HepG2 (cell line): Measurements from ENCODE around the gene ITGB1. TPM values are rescaled to one million over a fixed set of nuclear protein-coding genes. Genes with fewer than 3 reads are reported as not detected.

Experiments used
- GATAD2A ChIP-seq: IDR thresholded peaks from 2 replicates; pipeline ENCODE4 v1.6.1; 2016
- PCBP2 ChIP-seq: fragments of 200-400 bp; formaldehyde crosslinking; optimal IDR thresholded peaks from 2 replicates; pipeline ENCODE3; 2018; ENCODE audit warnings: low read length, low read depth; ENCODE audit not compliant: poor library complexity, severe bottlenecking
- ZBTB20 ChIP-seq: sonication (generic); formaldehyde crosslinking; IDR thresholded peaks from 2 replicates; pipeline ENCODE4 v1.8.1; 2023; ENCODE audit warnings: missing genetic modification reagents, low read depth, mild to moderate bottlenecking, borderline replicate concordance
- ZC3H4 ChIP-seq: sonication (generic); formaldehyde crosslinking; IDR thresholded peaks from 2 replicates; pipeline ENCODE4 v1.4.0; 2020; ENCODE audit warnings: missing genetic modification reagents, borderline replicate concordance
- ZNF124 ChIP-seq: sonication (generic); formaldehyde crosslinking; IDR thresholded peaks from 2 replicates; pipeline ENCODE4 v1.4.0; 2020; ENCODE audit warnings: missing genetic modification reagents
- ZNF563 ChIP-seq: sonication (generic); formaldehyde crosslinking; IDR thresholded peaks from 2 replicates; pipeline ENCODE4 v1.8.0; 2022; ENCODE audit warnings: mild to moderate bottlenecking, moderate library complexity, missing genetic modification reagents
- ZNF891 ChIP-seq: sonication (generic); formaldehyde crosslinking; IDR thresholded peaks from 2 replicates; pipeline ENCODE4 v1.5.0; 2020; ENCODE audit warnings: mild to moderate bottlenecking, missing genetic modification reagents
- polyA plus RNA-seq, 8 experiments: library from polyadenylated mRNA; depleted of rRNA in 3 of 8; stranded (reverse) in 7 of 8; unstranded in 1 of 8; fragments of >200 nt; fragmentation: Illumina TruSeq in 4 of 8; extraction: Trizol in 4 of 8; gene quantifications; 2 replicates each; pipeline versions ENCODE4 v1.2.1 to v1.2.3, GENCODE V29; 2011 to 2016; ENCODE audit warnings: low read depth in 4 of 8, missing spikeins in 1 of 8, mixed read lengths in 1 of 8; ENCODE audit not compliant: insufficient read depth in 1 of 8
- total RNA-seq, 5 experiments: library from RNA; depleted of rRNA; stranded (reverse); fragments of >200 nt; fragmentation: Illumina TruSeq; extraction: Trizol; gene quantifications; 2 replicates each; pipeline ENCODE4 v1.2.3, GENCODE V29; 2016; ENCODE audit warnings: low read depth in 1 of 5
- TF ChIP-seq, protein P1 (sequence below): sonication (generic); formaldehyde crosslinking; IDR thresholded peaks from 2 replicates; pipeline ENCODE4 v1.4.0; 2020; ENCODE audit warnings: mild to moderate bottlenecking, missing genetic modification reagents
- TF ChIP-seq, protein P2 (sequence below): sonication (generic); IDR thresholded peaks from 2 replicates; pipeline ENCODE4 v1.6.1; 2016; ENCODE audit warnings: low read depth, borderline replicate concordance
- TF ChIP-seq, protein P3 (sequence below): IDR thresholded peaks from 2 replicates; pipeline ENCODE4 v1.6.1; 2018; ENCODE audit warnings: missing genetic modification reagents, mild to moderate bottlenecking, missing compliant biosample characterization
- TF ChIP-seq, protein P4 (sequence below): sonication (generic); formaldehyde crosslinking; IDR thresholded peaks from 2 replicates; pipeline ENCODE4 v1.8.1; 2023; ENCODE audit warnings: mild to moderate bottlenecking, inconsistent platforms, moderate library complexity, missing genetic modification reagents, borderline replicate concordance
- TF ChIP-seq, protein P5 (sequence below): sonication (generic); formaldehyde crosslinking; IDR thresholded peaks from 2 replicates; pipeline ENCODE4 v1.5.0; 2020; ENCODE audit warnings: missing genetic modification reagents
- TF ChIP-seq, protein P6 (sequence below): sonication (generic); formaldehyde crosslinking; IDR thresholded peaks from 2 replicates; pipeline ENCODE4 v1.4.0; 2020; ENCODE audit warnings: missing genetic modification reagents, borderline replicate concordance

ITGB1 gene
- total and polyA plus RNA-seq, 2 of the 13 experiments (the other 11 are each of a cell fraction or from before 2014, with no cell fraction given) = 190 to 204 TPM

DNA sequence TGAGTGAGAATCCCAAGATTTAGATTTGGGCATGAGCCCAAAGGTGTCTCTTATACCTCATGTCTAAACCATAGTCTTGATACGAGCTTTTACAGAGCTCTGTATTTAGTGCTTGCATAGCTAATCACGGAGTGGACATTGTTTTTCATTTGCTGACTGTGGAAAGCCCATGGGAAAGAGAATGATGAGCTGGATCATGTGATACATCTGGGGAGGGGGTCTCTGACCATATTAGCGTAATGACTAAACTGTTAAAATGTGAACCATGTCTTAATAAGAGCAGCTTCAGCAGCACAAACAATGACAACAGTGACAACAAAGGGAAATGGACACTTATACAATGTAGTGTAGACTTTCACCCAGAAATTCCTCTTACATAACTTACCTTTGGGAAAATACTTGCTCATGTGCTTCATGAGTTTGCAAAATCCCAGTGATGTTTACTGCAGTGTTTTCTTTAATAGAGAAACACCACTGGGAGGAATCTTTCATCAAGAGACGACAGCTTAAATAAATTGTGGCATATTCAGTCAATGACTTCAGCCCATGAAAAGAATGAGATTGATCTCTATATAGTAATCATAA lies 44.0 kb upstream of the ITGB1 start (continued):
- TF ChIP-seq, protein P1, sequence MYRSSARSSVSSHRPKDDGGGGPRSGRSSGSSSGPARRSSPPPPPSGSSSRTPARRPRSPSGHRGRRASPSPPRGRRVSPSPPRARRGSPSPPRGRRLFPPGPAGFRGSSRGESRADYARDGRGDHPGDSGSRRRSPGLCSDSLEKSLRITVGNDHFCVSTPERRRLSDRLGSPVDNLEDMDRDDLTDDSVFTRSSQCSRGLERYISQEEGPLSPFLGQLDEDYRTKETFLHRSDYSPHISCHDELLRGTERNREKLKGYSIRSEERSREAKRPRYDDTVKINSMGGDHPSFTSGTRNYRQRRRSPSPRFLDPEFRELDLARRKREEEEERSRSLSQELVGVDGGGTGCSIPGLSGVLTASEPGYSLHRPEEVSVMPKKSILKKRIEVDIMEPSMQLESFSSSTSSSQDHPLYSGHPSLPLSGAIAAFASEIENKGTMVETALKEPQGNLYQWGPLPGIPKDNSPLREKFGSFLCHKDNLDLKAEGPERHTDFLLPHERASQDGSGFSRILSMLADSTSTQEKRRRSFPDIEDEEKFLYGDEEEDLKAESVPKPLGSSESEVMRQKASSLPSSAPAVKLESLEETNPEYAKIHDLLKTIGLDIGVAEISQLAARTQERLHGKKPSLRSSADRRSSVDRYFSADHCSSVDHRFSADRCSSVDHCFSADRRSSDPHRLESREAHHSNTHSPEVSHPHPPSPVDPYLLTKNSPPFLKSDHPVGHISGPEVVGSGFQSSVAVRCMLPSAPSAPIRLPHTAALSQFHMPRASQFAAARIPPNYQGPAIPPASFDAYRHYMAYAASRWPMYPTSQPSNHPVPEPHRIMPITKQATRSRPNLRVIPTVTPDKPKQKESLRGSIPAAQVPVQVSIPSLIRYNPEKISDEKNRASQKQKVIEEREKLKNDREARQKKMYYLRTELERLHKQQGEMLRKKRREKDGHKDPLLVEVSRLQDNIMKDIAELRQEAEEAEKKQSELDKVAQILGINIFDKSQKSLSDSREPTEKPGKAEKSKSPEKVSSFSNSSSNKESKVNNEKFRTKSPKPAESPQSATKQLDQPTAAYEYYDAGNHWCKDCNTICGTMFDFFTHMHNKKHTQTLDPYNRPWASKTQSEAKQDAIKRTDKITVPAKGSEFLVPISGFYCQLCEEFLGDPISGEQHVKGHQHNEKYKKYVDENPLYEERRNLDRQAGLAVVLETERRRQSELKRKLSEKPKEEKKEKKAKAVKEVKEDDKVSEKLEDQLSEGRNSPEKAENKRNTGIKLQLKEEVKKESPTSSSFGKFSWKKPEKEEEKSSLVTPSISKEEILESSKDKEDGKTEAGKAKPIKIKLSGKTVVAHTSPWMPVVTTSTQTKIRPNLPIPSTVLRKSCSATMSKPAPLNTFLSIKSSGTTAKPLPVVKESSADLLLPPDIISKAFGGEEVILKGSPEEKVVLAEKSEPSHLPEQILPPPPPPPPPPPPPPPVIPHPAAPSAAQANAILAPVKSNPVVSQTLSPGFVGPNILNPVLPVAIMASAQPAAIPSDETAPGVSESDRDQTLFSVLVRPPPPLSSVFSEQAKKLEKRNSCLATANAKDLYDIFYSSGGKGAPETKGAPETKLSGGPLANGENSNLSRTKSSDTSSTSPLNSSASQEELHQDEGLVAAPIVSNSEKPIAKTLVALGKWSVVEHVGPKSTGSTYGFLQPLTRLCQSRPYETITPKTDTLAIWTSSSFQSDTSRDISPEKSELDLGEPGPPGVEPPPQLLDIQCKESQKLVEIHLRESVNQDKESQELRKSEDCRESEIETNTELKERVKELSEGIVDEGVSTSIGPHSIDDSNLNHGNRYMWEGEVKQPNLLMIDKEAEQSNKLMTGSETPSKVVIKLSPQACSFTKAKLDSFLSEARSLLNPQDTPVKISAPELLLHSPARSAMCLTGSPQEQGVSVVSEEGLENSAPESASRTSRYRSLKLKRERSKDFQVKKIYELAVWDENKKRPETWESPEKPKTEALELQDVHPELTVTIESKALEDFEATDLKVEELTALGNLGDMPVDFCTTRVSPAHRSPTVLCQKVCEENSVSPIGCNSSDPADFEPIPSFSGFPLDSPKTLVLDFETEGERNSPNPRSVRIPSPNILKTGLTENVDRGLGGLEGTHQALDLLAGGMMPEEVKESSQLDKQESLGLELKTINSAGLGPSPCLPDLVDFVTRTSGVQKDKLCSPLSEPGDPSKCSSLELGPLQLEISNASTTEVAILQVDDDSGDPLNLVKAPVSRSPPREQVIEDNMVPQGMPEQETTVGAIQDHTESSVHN (CRISPR knock-in tag) = no peak
- TF ChIP-seq ZC3H4 (CRISPR knock-in tag) = no peak
- TF ChIP-seq, protein P2, sequence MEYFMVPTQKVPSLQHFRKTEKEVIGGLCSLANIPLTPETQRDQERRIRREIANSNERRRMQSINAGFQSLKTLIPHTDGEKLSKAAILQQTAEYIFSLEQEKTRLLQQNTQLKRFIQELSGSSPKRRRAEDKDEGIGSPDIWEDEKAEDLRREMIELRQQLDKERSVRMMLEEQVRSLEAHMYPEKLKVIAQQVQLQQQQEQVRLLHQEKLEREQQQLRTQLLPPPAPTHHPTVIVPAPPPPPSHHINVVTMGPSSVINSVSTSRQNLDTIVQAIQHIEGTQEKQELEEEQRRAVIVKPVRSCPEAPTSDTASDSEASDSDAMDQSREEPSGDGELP = no peak
- TF ChIP-seq, protein P3, sequence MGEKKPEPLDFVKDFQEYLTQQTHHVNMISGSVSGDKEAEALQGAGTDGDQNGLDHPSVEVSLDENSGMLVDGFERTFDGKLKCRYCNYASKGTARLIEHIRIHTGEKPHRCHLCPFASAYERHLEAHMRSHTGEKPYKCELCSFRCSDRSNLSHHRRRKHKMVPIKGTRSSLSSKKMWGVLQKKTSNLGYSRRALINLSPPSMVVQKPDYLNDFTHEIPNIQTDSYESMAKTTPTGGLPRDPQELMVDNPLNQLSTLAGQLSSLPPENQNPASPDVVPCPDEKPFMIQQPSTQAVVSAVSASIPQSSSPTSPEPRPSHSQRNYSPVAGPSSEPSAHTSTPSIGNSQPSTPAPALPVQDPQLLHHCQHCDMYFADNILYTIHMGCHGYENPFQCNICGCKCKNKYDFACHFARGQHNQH (CRISPR knock-in tag) = no peak
- TF ChIP-seq PCBP2 = no peak
- TF ChIP-seq, protein P4, sequence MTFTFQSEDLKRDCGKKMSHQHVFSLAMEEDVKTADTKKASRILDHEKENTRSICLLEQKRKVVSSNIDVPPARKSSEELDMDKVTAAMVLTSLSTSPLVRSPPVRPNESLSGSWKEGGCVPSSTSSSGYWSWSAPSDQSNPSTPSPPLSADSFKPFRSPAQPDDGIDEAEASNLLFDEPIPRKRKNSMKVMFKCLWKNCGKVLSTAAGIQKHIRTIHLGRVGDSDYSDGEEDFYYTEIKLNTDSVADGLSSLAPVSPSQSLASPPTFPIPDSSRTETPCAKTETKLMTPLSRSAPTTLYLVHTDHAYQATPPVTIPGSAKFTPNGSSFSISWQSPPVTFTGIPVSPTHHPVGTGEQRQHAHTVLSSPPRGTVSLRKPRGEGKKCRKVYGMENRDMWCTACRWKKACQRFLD (CRISPR knock-in tag) = no peak
- no peak for TF ChIP-seq ZNF124 (CRISPR knock-in tag)
- TF ChIP-seq ZNF891 = no peak
- TF ChIP-seq, protein P5, sequence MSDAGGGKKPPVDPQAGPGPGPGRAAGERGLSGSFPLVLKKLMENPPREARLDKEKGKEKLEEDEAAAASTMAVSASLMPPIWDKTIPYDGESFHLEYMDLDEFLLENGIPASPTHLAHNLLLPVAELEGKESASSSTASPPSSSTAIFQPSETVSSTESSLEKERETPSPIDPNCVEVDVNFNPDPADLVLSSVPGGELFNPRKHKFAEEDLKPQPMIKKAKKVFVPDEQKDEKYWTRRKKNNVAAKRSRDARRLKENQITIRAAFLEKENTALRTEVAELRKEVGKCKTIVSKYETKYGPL (CRISPR knock-in tag) = peak; percentile 67; the same call in 1 of the 2 replicates
- 0 out of 2 replicates have a peak, but pooled peaks have one; percentile 28 for TF ChIP-seq GATAD2A
- TF ChIP-seq ZNF563 (CRISPR knock-in tag) = no peak
- TF ChIP-seq, protein P6, sequence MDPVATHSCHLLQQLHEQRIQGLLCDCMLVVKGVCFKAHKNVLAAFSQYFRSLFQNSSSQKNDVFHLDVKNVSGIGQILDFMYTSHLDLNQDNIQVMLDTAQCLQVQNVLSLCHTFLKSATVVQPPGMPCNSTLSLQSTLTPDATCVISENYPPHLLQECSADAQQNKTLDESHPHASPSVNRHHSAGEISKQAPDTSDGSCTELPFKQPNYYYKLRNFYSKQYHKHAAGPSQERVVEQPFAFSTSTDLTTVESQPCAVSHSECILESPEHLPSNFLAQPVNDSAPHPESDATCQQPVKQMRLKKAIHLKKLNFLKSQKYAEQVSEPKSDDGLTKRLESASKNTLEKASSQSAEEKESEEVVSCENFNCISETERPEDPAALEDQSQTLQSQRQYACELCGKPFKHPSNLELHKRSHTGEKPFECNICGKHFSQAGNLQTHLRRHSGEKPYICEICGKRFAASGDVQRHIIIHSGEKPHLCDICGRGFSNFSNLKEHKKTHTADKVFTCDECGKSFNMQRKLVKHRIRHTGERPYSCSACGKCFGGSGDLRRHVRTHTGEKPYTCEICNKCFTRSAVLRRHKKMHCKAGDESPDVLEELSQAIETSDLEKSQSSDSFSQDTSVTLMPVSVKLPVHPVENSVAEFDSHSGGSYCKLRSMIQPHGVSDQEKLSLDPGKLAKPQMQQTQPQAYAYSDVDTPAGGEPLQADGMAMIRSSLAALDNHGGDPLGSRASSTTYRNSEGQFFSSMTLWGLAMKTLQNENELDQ (CRISPR knock-in tag) = no peak
- TF ChIP-seq ZBTB20 (CRISPR knock-in tag) = no peak
